ENCODE results near the gene B4GALT5.
"Not testable (repeated sequence)": the region's sequence is repeated elsewhere in the genome, so short reads cannot be mapped to it uniquely, and the experiment has no call there.

The B4GALT5 gene

GRCh38 chr20:49727894-49728885 lies 14.5 kb upstream of the B4GALT5 start:
- Mint-ChIP-seq H3K4me1 (peaks cover 11% of the 10 kb centered on the region), H3K4me3 (no peak overlapping the region), H3K9me3 (peaks cover 9% of the 10 kb centered on the region), H3K36me3 (ENCODE audit: low read depth) (no peaks in the 10 kb centered on the region), H3K27ac (no peak overlapping the region), H3K27me3 (ENCODE audit: low read depth, poor library complexity) (no peaks in the 10 kb centered on the region)
- no peak for TF ChIP-seq CTCF (IDR thresholded peaks at IDR 0.05)
- DNase-seq = no peak

GRCh38 chr20:49727478-49727877 lies 13.8 kb upstream of the B4GALT5 start:
- H3K27ac Mint-ChIP-seq = no peak overlapping the region
- H3K27me3 Mint-ChIP-seq (ENCODE audit: low read depth, poor library complexity) = no peaks in the 10 kb centered on the region
- peaks cover 9% of the 10 kb centered on the region for H3K9me3 Mint-ChIP-seq
- peaks cover 11% of the 10 kb centered on the region for H3K4me1 Mint-ChIP-seq
- TF ChIP-seq CTCF (IDR thresholded peaks at IDR 0.05) = no peak
- no peak for DNase-seq
- H3K4me3 Mint-ChIP-seq = no peak overlapping the region
- H3K36me3 Mint-ChIP-seq (ENCODE audit: low read depth) = no peaks in the 10 kb centered on the region

GRCh38 chr20:49725694-49726093 lies 12.0 kb upstream of the B4GALT5 start:
- Mint-ChIP-seq H3K4me1 (peaks cover 11% of the 10 kb centered on the region), H3K27me3 (ENCODE audit: low read depth, poor library complexity) (no peaks in the 10 kb centered on the region), H3K4me3 (no peak overlapping the region), H3K9me3 (peaks cover 9% of the 10 kb centered on the region), H3K27ac (no peak overlapping the region), H3K36me3 (ENCODE audit: low read depth) (no peaks in the 10 kb centered on the region)
- no peak for TF ChIP-seq CTCF (IDR thresholded peaks at IDR 0.05)
- no peak for DNase-seq

GRCh38 chr20:49725224-49725606 lies 11.5 kb upstream of the B4GALT5 start:
- H3K4me3 Mint-ChIP-seq; DNase-seq; H3K36me3 Mint-ChIP-seq (ENCODE audit: low read depth); H3K9me3 Mint-ChIP-seq; H3K27me3 Mint-ChIP-seq (ENCODE audit: low read depth, poor library complexity): not testable (repeated sequence)
- Mint-ChIP-seq H3K4me1 (peaks cover 11% of the 10 kb centered on the region), H3K27ac (peak overlapping the region; percentile 74)

- Mint-ChIP-seq H3K4me1 (peaks cover 11% of the 10 kb centered on the region), H3K4me3 (no peak overlapping the region), H3K9me3 (peaks cover 9% of the 10 kb centered on the region), H3K27ac (peak overlapping the region; percentile 74), H3K27me3 (ENCODE audit: low read depth, poor library complexity) (no peaks in the 10 kb centered on the region), H3K36me3 (ENCODE audit: low read depth) (no peaks in the 10 kb centered on the region)
- peak; percentile 16 for DNase-seq
- TF ChIP-seq CTCF (IDR thresholded peaks at IDR 0.05) = no peak
These were observed 10.9 kb upstream of the B4GALT5 start for GRCh38 chr20:49724408-49725223.

GRCh38 chr20:49723758-49724157 lies 10.1 kb upstream of the B4GALT5 start:
- DNase-seq; H3K27ac Mint-ChIP-seq; H3K27me3 Mint-ChIP-seq (ENCODE audit: low read depth, poor library complexity); H3K4me3 Mint-ChIP-seq; H3K9me3 Mint-ChIP-seq; H3K36me3 Mint-ChIP-seq (ENCODE audit: low read depth): not testable (repeated sequence)
- peaks cover 11% of the 10 kb centered on the region for H3K4me1 Mint-ChIP-seq

GRCh38 chr20:49721326-49721725 lies 7.6 kb upstream of the B4GALT5 start:
- not testable (repeated sequence) for H3K9me3 Mint-ChIP-seq; H3K4me3 Mint-ChIP-seq; H3K36me3 Mint-ChIP-seq (ENCODE audit: low read depth); DNase-seq; H3K27ac Mint-ChIP-seq; H3K27me3 Mint-ChIP-seq (ENCODE audit: low read depth, poor library complexity)
- peaks cover 11% of the 10 kb centered on the region for H3K4me1 Mint-ChIP-seq
